ENCODE measurements around the gene CYP27C1.

The CYP27C1 gene

GRCh38 chr2:127170452-127171197, 49.5 kb downstream of the CYP27C1 start:
- Histone ChIP-seq H3K4me3 (ENCODE audit: low read depth, low read length) (no peak overlapping the region), H3K4me1 (peaks cover 3% of the 10 kb centered on the region), H3K27me3 (no peaks in the 10 kb centered on the region), H3K36me3 (no peaks in the 10 kb centered on the region), H3K9me3 (no peaks in the 10 kb centered on the region)
- TF ChIP-seq, protein P1, sequence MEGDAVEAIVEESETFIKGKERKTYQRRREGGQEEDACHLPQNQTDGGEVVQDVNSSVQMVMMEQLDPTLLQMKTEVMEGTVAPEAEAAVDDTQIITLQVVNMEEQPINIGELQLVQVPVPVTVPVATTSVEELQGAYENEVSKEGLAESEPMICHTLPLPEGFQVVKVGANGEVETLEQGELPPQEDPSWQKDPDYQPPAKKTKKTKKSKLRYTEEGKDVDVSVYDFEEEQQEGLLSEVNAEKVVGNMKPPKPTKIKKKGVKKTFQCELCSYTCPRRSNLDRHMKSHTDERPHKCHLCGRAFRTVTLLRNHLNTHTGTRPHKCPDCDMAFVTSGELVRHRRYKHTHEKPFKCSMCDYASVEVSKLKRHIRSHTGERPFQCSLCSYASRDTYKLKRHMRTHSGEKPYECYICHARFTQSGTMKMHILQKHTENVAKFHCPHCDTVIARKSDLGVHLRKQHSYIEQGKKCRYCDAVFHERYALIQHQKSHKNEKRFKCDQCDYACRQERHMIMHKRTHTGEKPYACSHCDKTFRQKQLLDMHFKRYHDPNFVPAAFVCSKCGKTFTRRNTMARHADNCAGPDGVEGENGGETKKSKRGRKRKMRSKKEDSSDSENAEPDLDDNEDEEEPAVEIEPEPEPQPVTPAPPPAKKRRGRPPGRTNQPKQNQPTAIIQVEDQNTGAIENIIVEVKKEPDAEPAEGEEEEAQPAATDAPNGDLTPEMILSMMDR (IDR thresholded peaks at IDR 0.05; ENCODE audit: low read depth, low read length), result no peak
- DNase-seq, result no peak

DNA sequence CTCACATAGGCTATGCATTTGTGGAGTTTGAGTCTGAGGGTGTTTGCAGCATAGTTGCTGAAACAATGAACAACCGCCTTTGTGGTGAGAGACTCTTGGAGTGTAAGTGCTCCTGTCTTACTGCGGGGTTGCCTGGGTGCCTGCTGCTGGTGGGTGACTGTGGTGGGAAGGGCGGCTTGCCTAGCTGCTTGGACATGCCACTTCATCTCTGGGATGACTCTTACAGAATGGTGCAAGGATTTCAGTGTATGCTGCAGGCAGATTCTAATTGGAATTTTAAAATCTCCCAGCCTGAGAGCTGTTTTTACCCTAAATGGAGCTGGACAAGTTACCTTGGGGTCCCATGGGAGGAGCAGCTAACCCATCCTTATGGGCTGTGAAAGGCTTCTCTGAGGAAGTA, 50.1 kb downstream of the CYP27C1 start:
- TF ChIP-seq, protein P1 (IDR thresholded peaks at IDR 0.05; ENCODE audit: low read depth, low read length), result no peak
- DNase-seq, result no peak

GRCh38 chr2:127169066-127169660, 50.9 kb downstream of the CYP27C1 start:
- no peaks in the 10 kb centered on the region for H3K4me1 ChIP-seq
- no peak for DNase-seq
- no peaks in the 10 kb centered on the region for H3K27me3 ChIP-seq
- no peaks in the 10 kb centered on the region for H3K36me3 ChIP-seq
- H3K4me3 ChIP-seq (ENCODE audit: low read depth, low read length), result no peak overlapping the region
- TF ChIP-seq, protein P1 (IDR thresholded peaks at IDR 0.05; ENCODE audit: low read depth, low read length), result no peak
- H3K9me3 ChIP-seq, result no peaks in the 10 kb centered on the region

More for the DNA sequence above, 50.1 kb downstream of the CYP27C1 start:
- no peak overlapping the region for H3K4me3 ChIP-seq (ENCODE audit: low read depth, low read length)
- H3K27me3 ChIP-seq, result no peaks in the 10 kb centered on the region
- peaks cover 3% of the 10 kb centered on the region for H3K4me1 ChIP-seq
- no peaks in the 10 kb centered on the region for H3K9me3 ChIP-seq
- no peaks in the 10 kb centered on the region for H3K36me3 ChIP-seq

GRCh38 chr2:127166231-127166860, 53.8 kb downstream of the CYP27C1 start:
- Histone ChIP-seq H3K27me3 (no peaks in the 10 kb centered on the region), H3K9me3 (no peaks in the 10 kb centered on the region), H3K4me1 (no peaks in the 10 kb centered on the region), H3K4me3 (ENCODE audit: low read depth, low read length) (no peak overlapping the region), H3K36me3 (no peaks in the 10 kb centered on the region)
- TF ChIP-seq, protein P1 (IDR thresholded peaks at IDR 0.05; ENCODE audit: low read depth, low read length), result no peak
- DNase-seq, result no peak

GRCh38 chr2:127165539-127165935, 54.6 kb downstream of the CYP27C1 start:
- Histone ChIP-seq H3K4me1 (no peaks in the 10 kb centered on the region), H3K27me3 (no peaks in the 10 kb centered on the region), H3K9me3 (no peaks in the 10 kb centered on the region), H3K36me3 (no peaks in the 10 kb centered on the region), H3K4me3 (ENCODE audit: low read depth, low read length) (no peak overlapping the region)
- no peak for DNase-seq
- TF ChIP-seq, protein P1 (IDR thresholded peaks at IDR 0.05; ENCODE audit: low read depth, low read length), result no peak

All from BE2C (cell line).